Activated gamma-delta T cell treated with Interleukin-2 at 50 U/mL for 16 hours (primary cell): Measurements from ENCODE around the gene RLN2.

Experiments used
- DNase-seq: peaks from one replicate; pipeline ENCODE4 v3.0.0-alpha.2; 2020

RLN2 gene

GRCh38 chr9:5265939-5266338 is 38.6 kb downstream of the RLN2 start:
- DNase-seq, result no peak

GRCh38 chr9:5264219-5264595 is 40.3 kb downstream of the RLN2 start:
- DNase-seq, result no peak

- no peak for DNase-seq
These were observed 40.9 kb downstream of the RLN2 start for GRCh38 chr9:5263351-5264218.
